Right hindlimb (tissue), 1 donor: ENCODE data around the gene NCR1.
"Not testable (repeated sequence)": the region's sequence is repeated elsewhere in the genome, so short reads cannot be mapped to it uniquely, and the experiment has no call there.

ENCODE experiments used
- DNase-seq: peaks from one replicate; pipeline ENCODE4 v3.0.0-alpha.2; 2018

NCR1 gene

DNA sequence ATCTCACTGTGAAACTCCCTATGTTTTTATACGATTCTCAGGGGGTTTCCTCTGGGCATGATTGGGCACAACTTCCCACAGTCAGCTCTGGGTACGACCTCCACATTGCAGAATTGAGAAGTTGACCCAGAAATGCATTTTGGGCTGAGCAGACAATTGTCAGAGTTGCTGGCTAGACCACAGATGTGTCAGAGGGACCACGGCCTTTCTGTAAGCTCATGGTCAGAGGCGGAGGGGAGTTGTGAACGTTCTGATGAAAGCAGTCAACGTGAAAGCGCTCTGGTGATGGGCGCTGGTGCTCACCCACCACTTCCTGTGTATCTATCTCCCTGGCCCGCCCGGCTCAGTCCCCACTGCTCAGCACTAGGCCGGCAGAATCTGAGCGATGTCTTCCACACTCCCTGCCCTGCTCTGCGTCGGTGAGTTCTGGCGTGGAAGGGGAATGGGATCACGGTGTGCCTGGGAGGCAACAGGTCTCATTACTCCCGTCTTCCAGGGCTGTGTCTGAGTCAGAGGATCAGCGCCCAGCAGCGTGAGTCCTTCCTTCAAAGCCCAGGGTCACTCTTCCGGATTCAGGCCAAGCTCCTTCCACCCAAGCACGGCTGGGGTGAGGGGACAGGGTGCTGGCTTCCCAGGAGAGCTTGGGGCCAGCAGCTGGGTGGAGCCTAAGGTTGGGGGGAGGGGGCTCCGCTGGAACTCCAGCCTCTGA, at the start of gene NCR1:
Gene NCR1, plus strand, starts transcription at position 346 of the 709 bp plus-strand sequence. Its CDS starts 40 bp downstream, at position 386.
- no peak for DNase-seq

DNA sequence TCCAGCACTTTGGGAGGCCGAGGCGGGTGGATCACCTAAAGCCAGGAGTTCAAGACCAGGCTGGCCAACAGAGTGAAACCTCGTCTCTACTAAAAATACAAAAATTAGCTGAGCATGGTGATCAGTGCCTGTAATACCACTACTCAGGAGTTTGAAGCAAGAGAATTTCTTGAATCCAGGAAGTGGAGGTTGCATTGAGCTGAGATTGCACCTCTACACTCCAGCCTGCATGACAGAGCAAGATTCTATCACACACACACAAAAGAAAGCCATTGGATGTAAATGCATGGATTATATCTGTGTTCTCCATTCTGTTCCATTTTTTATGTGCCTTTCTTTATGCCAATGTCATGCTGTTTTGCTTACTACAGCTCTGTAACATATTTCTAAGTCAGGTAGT, 47.5 kb upstream of the NCR1 start:
- DNase-seq, result not testable (repeated sequence)

DNA sequence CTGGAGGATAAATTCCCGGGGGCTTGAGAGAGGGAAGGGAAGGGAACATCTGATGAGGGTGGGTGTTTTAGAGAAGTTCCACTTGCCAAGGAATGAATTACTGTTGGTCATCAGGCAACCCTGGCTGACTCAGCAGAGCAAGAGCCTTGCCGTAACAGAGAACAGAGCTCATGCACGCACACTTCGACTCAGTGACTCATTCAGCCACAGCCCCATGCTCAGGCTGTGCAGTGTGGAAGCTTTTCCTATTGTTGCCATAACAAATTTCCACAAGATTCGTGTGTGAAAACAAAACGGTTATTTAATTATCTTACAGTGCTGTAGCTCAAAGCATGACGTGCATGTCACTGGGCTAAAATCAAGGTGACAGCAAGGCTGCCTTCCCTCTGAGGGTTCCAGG, 46.5 kb upstream of the NCR1 start:
- not testable (repeated sequence) for DNase-seq

DNA sequence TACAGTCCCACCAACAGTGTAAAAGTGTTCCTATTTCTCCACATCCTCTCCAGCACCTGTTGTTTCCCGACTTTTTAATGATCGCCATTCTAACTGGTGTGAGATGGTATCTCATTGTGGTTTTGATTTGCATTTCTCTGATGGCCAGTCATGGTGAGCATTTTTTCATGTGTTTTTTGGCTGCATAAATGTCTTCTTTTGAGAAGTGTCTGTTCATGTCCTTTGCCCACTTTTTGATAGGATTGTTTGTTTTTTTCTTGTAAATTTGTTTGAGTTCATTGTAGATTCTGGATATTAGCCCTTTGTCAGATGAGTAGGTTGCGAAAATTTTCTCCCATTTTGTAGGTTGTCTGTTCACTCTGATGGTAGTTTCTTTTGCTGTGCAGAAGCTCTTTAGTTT, 42.5 kb upstream of the NCR1 start:
- not testable (repeated sequence) for DNase-seq

DNA sequence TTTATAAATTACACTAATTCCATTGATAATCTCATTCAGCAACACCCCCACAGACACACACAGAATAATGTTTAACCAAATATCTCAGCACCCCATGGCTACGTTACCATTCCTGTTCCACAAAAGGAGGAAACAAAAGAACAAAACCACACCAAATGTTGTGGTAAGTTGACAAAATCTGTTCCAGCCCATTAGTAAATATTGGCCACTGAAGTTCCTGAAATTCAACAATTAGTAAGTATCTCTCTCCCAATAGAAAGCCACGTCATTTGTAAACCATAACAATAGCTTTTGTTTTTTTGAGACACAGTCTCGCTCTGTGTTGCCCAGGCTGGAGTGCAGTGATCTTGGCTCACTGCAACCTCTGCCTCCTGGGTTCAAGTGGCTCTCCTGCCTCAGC, 34.3 kb upstream of the NCR1 start:
- no peak for DNase-seq

DNA sequence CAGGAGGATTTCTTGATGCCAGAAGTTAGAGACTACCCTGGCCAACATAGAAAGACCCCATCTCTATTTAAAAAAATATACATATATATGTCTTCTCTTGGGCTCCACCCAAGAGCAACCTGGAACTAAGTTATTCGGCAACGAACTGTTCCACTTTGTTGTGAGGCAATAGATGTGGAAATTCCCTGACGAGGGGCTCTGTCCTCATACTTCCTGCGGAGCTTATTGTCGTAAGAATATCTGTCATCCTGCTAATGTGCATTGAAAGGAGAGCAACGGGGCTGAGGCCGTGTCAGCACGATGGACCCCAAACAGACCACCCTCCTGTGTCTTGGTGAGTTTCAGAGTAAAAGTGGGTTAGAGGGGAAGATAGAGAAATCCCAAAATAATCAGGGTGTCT, 32.0 kb upstream of the NCR1 start, which contains the start of gene FCAR:
Gene FCAR, plus strand, starts transcription at position 246 of the 400 bp plus-strand sequence. Its CDS starts 55 bp downstream, at position 301.
- DNase-seq, result no peak

DNA sequence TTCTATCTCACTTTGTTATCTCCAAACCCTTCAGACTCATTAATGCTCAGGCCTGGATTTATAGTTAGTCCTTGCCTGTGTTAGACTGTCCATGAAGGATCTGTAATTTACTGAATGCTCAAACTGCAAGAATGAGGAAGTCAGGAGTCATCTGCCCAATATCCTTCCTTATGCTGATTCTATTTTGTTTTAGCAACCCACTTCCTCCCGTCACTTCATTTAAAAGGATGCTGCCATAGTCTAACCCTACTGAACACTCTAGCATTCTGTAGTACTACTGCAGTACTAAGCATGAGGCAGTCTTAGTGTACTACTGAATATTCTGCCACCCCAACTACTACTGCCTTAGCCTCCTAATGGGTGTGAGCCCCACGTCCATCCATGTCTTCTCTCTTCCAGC, 30.4 kb upstream of the NCR1 start:
- DNase-seq, result no peak

DNA sequence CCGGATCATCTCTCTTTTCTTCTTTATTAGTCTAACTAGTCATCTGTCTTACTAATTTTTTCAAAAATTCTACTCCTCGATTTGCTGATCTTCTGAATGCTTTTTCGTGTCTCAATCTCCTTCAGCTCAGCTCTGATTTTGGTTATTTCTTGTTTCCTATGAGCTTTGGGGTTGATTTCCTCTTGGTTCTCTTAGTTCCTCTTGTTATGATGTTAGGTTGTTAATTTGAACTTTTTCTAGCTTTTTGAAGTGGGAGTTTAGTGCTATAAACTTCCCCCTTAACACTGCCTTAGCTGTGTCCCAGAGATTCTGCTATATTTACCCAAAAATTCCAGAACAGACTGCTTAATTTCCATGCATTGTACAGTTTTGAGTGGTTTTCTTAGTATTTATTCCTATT, 28.5 kb upstream of the NCR1 start:
- DNase-seq, result no peak

DNA sequence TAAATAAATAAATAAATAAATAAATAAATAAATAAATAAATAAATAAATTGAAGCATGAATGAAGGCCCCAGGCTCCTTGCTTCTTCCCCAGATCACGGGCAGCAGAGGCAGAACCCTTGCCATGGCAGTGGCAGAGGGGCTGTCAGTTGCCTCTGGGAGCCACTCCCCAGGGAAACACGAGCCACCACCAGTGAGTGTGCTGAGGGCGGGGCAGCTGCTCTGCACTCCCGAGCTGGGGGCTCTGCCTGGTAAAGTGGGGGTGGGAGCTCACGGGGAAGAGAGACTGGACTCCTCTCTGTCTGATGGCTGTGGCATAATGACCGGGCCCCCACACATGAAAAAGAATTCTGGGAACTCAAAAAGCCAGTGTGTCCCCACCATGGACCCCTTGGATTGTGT, 24.1 kb upstream of the NCR1 start:
- DNase-seq, result no peak

DNA sequence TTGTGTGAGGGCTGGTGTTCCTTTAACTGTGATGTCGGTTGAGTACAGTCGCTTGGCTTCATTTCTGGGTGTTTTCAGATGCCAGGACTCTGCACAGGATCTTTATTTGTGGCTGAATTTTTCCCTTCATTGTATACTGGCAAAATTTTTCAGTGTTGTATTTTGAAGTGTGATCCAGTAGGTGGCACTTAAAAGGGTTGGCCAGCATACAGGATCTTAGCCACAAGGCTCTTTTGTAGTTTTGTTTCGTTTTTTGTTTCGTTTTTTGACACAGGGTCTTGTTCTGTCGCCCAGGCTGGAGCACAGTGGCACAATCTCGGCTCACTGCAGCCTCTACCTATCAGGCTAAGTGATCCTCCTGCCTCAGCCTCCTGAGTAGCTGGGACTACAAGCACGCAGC, 23.2 kb upstream of the NCR1 start:
- DNase-seq, result no peak

DNA sequence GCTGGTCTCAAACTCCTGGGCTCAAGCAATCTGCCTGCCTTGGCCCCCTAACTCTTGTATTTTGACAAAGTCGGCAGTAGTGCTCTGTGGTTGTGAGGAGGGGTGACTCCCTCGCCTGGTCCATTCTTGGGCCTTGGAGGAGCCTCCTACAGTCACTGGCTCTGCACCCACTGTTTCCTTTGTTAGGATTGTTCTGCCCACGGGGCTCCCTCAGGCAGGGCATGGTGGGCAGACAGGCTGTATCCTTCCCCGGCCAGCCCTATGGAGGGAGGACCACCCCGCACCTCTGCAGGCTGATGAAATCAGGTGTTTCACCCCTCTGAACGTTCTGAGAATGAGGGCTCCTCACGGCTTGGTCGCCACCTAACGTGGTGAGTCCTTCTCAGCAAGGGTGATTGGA, 22.7 kb upstream of the NCR1 start:
- no peak for DNase-seq

GRCh38 chr19:54888239-54888638, 17.7 kb upstream of the NCR1 start:
- DNase-seq, result no peak

GRCh38 chr19:54889566-54889965, 16.4 kb upstream of the NCR1 start:
- no peak for DNase-seq

- DNase-seq, result no peak
Measured at GRCh38 chr19:54893406-54893805, 12.5 kb upstream of the NCR1 start.

DNA sequence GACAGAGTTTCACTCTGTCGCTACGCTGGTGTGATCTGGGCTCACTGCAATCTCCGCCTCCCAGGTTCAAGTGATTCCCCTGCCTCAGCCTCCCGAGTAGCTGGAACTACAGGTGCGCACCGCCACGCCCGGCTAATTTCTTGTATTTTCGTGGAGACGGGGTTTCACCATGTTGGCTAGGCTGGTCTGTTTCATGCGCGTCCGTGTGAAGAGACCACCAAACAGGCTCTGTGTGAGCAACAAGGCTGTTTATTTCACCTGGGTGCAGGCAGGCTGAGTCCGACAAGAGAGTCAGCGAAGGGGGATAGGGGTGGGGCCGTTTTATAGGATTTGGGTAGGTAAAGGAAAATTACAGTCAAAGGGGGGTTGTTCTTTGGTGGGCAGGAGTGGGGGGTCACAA, 11.8 kb upstream of the NCR1 start:
- DNase-seq, result not testable (repeated sequence)

GRCh38 chr19:54896036-54896435, 9.9 kb upstream of the NCR1 start:
- DNase-seq, result no peak

GRCh38 chr19:54898685-54899084, 7.3 kb upstream of the NCR1 start:
- DNase-seq, result not testable (repeated sequence)

DNA sequence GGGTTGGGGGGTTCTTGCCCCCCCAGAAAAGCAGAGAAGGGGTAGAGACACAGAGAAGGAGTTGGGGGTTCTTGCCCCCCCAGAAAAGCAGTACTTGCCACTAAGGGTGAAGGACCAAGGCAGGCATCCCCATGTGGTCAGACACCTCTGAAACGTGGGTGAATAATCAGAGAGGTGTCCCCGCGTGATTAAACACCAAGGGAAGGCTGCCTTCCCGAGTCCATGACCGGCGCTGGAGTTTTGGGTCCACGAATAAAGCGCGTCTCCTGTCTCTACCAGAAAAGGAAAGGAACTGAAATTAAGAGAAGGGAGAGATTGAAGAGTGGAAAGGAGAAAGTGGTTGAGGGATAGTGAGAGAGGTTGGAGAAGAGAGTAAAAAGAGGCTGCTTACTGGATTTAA, 6.3 kb upstream of the NCR1 start:
- DNase-seq, result not testable (repeated sequence)

DNA sequence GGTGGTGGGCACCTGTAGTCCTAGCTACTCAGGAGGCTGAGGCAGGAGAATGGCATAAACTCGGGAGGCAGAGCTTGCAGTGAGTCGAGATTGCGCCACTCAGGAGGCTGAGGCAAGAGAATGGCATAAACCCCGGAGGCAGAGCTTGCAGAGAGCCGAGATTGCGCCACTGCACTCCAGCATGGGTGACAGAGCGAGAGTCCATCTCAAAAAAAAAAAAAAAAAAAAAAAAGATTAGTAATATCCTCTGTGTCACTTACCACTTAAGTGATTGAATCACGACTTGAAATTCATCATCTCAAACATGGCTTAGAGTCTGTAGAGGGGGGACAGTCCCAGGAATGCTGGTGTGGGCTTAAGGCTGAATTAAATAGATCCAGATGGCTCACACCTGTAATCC, 4.8 kb upstream of the NCR1 start:
- not testable (repeated sequence) for DNase-seq

DNA sequence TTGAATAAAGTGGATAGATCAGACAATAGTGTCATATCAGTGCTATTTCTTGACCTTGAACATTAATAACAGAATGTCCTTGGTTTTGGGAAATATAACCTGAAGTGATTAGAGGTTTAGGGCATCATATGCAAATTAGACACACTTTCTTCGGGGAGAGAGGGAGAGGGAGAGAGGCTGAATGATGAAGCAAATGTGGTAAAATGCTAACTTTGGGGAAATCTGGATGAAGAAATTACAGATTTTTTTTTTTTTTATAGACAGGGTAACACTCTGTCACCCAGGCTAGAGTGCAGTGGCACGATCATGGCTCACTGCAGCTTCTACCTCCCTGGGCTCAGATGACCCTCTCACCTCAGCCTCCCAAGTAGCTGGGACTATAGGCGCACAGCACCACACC, 3.9 kb upstream of the NCR1 start:
- no peak for DNase-seq

- no peak for DNase-seq
Measured at GRCh38 chr19:54903303-54903702, 2.6 kb upstream of the NCR1 start.

GRCh38 chr19:54904261-54904660, 1.7 kb upstream of the NCR1 start:
- not testable (repeated sequence) for DNase-seq

GRCh38 chr19:54905421-54905802, 536 bp upstream of the NCR1 start:
- DNase-seq, result no peak

GRCh38 chr19:54906819-54907218, 871 bp downstream of the NCR1 start:
- no peak for DNase-seq

GRCh38 chr19:54907899-54908298, 2.0 kb downstream of the NCR1 start:
- DNase-seq, result not testable (repeated sequence)
